Mucosa of gallbladder (tissue), 1 donor: ENCODE results near the gene LMCD1. TPM values are rescaled to one million over a fixed set of nuclear protein-coding genes. Genes with fewer than 3 reads are reported as not detected.

Experiments
- DNase-seq: peaks from one replicate; pipeline ENCODE4 v3.0.0-alpha.2; 2020; ENCODE audit warnings: low spot score
- total RNA-seq: library from RNA; stranded (reverse); gene quantifications from one replicate; pipeline ENCODE4 v1.2.1, GENCODE V29; 2021
- donor health status: DM: no; HTN: no; CAD: no.

Gene LMCD1
- 77.9 TPM for total RNA-seq

- DNase-seq = peak; percentile 93
Measured at GRCh38 chr3:8501371-8502131, at the start of gene LMCD1. Gene LMCD1 (plus strand): TSS chr3:8501823. CDS start chr3:8501939, 116 bp downstream.

- no peak for DNase-seq
Measured at GRCh38 chr3:8452112-8452511, 49.5 kb upstream of the LMCD1 start.

GRCh38 chr3:8453153-8453552 lies 48.5 kb upstream of the LMCD1 start:
- DNase-seq = no peak

DNA sequence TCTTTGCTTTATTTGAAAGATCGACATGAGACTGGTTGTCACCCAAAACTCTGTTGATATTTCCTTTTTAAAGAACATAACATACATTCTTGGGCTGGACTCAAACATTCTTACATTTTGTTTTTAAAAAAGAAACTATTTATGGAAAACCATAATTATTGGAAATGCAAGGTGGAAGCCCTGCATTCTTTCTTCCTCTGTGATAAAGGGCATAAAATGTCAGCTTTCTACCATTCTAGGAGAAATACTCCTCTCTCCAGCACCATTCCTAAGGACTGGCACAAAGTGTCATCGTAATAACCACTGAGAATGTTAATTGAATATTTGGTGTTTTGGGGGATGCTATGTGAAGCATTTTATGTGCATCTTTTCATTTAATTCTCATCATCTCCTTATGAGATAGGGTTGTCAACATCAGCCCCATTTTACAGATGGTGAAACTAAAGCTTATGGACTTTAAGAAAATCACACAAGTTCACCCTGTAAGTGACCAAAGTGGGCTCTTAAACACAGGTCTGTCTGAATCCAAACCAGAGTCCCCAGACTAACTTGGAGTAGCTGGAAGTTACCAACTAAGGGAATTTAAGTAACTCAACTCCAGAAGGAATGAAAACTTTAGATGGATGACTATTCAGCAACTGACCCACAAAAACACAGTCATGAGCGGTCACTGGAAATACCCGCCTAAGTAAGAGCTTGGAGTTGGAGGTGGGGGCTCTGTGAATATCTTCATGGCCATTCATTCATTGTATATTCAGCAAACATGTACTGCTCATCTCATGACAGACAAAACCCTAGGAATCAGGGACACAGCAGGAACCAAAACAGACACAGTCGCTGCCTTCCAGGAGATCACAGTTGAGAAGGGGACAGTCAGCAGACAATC lies 45.9 kb upstream of the LMCD1 start:
- no peak for DNase-seq

DNA sequence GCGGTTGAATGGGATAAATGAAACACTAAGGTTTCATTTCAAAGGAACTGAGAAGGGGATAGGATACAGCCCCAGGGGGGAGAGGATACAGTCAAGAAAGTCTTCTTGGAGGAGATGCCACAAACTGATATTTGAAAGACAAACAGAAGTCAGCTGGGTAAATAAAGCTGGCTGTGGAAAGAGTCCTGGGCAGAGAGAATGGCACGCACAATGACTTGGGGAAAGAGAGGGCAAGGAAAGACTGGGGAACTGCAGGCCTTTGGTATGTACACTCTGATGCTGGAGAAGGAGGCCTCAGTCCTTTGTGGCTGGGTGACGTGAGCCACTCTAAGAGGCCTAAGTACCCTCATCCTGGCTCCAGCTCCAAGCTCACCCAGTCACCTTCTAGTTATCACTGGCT lies 45.2 kb upstream of the LMCD1 start:
- no peak for DNase-seq

DNA sequence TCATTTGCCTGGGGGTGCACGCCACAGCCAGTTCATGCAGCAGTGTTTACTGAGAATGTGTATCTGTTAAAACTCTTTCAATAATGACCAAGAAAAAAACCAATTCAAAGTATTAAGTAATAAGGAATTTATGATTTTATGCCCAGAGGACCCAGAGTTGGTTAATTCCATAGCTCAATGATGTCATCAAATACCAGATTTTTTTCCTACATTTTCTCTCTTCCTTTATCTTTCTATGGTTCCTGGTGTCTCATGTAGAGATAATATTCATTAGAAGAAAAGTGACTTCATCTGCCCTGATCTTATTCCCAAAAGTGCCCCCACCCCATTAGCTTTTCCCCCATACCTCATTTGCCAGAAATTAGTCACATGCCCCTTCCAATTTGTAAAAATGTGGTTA lies 44.6 kb upstream of the LMCD1 start:
- no peak for DNase-seq

DNA sequence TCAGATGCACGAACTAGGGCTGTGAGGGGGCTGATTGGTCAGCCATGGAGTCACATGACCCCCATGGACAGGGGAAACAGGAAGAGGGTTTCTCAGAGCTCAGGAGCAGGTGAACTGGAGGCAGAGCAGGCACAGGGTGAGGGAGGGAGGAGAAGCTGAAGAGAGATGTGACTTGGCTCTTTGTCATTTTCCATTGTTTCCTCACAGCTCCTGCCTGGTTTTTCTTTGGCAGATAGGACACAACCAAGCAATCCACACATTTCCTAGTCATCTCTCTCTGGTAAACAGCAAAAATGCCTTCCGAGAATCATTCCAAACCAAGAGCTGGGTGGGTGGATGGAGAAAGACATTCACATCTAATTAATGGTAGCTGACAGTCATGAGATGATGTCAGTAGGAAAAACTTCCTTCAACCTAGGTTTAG lies 43.4 kb upstream of the LMCD1 start:
- no peak for DNase-seq

DNA sequence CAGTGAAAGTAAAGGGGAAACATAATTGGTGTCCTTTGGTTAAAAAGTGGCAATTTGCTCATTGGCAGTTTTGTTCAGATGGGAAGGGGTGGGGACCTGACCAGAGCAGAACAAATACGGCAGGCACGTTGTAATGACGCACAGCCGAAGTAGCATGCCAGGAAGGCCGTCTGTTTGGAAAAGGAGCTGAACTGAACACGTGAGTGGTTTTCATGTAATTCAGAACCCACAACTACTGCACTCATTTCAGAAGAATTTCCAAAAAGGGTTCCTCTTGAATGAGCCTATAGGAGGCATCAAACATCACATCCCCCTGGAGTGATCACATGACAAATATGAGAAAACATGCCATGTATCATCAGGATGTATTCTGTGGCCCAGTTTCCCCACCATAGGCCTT lies 42.9 kb upstream of the LMCD1 start:
- peak; percentile 30 for DNase-seq

DNA sequence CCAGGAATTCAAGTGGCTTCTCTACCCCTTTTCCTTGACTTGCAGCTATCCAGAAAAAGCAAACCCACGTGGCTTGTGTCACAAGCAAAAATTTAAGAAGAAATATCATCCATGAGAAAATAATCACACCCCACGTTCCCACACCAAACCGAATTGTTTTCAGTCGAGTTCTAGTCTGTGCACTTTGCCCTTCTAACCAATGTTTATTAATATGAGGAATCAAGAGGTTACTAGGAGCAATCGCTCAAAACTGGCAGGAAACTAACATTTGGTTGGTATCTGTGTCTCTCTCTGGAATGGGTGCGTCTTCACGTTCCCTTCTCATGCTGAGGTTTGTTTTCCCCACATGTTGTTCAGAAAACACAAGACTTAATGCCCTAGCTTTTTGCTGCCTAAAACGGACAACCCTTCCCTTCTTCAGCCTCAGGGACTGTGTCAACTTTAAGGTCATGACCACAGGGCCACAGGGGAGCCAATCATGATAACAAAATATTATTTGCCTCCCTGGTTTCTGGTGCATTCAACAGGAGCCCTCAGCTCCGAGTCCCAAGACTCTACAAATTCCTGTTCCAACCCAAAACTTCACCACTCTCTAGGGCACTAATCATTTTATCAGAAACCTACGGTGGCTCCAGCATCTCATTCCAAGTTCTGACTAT lies 41.4 kb upstream of the LMCD1 start:
- no peak for DNase-seq

DNA sequence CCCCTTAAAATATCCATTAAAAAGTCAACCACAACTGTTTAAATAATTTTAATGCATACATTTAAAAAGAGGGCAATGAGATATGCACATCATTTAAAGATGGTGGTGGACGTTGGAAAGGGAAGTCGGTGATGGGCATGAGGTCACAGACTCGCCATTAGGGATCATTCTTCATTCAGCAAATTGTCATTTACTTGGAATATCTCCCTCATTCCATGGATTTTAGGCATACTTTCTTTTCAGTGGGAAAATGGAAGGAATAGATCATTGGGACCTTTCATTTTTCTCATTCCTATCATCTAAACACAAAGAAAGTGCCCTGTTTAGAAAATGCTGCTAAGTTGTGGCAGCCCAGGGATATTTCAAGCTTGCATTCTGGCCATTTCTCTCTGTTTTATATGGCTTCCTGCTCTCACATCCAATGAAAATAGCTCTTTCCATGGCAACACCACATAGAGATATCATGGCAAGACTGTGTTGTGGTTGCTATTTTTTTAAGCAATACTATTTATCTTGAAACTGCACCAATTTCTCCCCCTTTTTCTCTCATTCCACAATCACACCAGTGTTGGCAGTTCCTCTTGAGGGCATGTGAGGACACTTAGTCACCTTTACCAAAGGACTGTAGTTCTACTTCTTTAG lies 40.7 kb upstream of the LMCD1 start:
- no peak for DNase-seq

- no peak for DNase-seq
Measured at GRCh38 chr3:8464668-8465067, 37.0 kb upstream of the LMCD1 start.

GRCh38 chr3:8466526-8466925 lies 35.1 kb upstream of the LMCD1 start:
- no peak for DNase-seq

DNA sequence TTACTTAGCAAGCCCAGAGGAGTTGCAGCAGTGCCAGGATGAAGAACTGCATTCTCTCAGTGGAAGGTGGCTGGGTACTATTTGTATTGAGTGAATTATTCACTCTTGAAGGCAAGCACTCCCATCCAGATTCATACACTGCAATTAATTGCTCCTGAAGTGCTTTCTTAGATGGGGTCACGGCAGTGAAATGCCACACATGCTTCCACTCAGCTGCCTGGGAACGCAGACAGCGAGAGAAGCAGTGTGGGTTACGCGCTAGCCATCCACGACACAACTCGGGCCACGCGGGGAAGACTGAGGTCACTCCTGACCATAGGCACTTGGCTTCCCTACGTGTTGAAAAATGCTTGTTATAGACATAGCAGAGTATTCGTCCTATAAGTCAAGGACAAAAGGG lies 30.8 kb upstream of the LMCD1 start:
- no peak for DNase-seq

- DNase-seq = no peak
Measured at GRCh38 chr3:8472549-8472948, 29.1 kb upstream of the LMCD1 start.

DNA sequence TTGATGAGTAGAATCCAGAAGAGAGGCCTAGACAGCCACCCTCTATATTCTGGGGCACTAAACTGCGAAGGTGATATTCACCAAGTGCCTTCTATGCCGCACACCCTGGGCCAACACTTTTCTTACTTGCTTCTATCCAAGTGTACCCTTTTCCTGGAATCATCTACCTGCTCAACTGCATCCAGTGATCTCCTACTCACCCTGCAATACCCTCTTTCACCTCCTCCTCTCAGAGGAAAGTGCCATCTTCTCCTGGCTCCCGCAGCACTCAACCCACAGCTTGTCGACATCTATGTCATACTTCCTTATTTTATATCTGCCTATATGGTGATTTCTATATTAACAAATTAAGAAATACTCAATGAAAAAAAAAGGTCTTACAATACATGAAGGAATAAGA lies 28.6 kb upstream of the LMCD1 start:
- no peak for DNase-seq

- no peak for DNase-seq
Measured at GRCh38 chr3:8473990-8474389, 27.6 kb upstream of the LMCD1 start.

GRCh38 chr3:8474991-8475390 lies 26.6 kb upstream of the LMCD1 start:
- no peak for DNase-seq

- no peak for DNase-seq
Measured at GRCh38 chr3:8480699-8481098, 20.9 kb upstream of the LMCD1 start.

GRCh38 chr3:8481380-8481779 lies 20.2 kb upstream of the LMCD1 start:
- no peak for DNase-seq

DNA sequence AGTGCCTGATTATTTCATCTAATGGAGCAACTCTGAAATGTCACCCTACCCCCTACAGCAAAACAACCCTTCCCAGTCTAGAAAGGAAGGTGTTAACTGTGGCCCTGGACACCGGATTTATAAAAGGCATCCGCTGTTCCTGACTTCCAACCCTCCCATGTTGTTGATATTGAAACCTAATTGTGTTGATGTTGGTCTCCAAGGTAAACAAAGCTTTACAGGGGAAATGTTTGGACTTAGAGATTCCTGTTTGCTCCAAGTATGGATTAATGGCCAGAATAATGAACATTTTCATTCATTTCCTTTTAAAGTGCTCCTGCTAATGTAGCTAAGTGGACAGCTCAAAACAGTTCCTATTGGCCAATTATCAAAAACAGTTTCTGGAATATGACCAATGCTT lies 19.4 kb upstream of the LMCD1 start:
- DNase-seq = no peak

DNA sequence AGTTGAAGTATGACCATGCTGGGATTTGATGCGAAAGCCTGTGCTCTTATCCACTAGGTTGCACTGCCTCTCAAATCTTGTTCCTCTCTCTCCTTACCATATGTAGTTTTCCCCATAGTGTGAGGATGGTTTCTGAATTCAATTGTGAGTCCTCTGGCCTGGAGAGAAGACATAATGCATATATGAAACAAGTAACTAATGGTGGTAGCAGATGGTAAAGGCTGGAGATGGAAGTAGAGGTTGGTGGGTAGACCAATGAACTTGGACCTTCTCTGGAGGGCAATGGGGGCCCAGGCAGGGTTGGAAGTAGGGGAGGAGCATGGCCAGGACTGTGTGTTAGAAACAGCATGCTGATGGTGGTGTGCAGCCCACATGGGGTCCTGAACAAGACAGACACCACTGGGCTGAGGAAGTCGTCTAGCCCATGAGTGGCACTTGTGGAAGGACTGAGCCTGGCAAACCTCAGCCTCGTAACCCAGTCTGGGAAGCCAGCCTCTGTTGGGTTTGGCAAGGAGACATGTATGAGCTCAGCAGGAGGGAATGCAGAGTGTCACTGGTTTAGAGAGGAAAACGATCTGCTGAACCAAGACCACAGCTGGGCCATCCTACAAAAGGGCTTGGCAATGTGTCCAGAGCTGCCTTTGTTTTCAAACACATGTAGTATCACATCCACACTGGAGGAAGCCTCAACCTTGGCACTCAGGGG lies 18.5 kb upstream of the LMCD1 start:
- DNase-seq = peak; percentile 87
